NCI-H524 (cell line): ENCODE results near the gene C16orf89.
A peak's percentile ranks its signal among the peaks of the same experiment; 100 is the strongest.
"Not testable (repeated sequence)": the region's sequence is repeated elsewhere in the genome, so short reads cannot be mapped to it uniquely, and the experiment has no call there.

Experiments used
- DNase-seq, 2 experiments: peaks; one replicate each; lab custom pipeline; 2025; lab: John Stamatoyannopoulos, UW

Gene C16orf89

GRCh38 chr16:5060073-5060641, 5.6 kb downstream of the C16orf89 start:
- DNase-seq, result no peak

GRCh38 chr16:5059386-5060072, 6.2 kb downstream of the C16orf89 start:
- DNase-seq, result no peak

DNA sequence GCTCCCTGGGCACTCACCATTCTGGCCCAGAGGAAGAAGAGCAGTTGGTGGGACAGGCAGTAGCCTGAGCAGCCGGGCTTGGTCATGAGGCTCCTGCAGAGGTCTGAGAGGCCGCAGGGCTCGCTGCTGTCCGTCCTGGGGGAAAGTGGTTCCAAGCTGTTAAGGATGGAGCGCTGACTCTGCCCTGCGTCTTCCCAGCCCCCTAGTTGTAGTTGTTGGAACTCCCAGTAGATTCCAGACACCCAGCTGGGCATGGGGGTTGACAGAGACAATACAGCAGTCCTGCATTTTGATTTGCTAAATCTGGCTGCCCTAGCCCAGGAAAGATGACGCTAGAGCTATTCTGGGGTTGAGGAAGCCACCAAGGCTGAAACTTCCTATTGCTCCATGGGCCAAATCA, 7.3 kb downstream of the C16orf89 start:
- DNase-seq, result peak in 1 of 2 experiments; percentile 39

- peak in 1 of 2 experiments; percentile 66 for DNase-seq
Observed at GRCh38 chr16:5056352-5056751, 9.4 kb downstream of the C16orf89 start.

GRCh38 chr16:5054876-5055865, 10.6 kb downstream of the C16orf89 start:
- no peak for DNase-seq

- no peak for DNase-seq
Observed at GRCh38 chr16:5046914-5047313, 18.8 kb downstream of the C16orf89 start.

GRCh38 chr16:5045499-5046115, 20.1 kb downstream of the C16orf89 start:
- no peak for DNase-seq

- DNase-seq, result not testable (repeated sequence)
Observed at GRCh38 chr16:5044581-5044980, 21.2 kb downstream of the C16orf89 start.

- no peak for DNase-seq
Observed at GRCh38 chr16:5044011-5044540, 21.7 kb downstream of the C16orf89 start.

DNA sequence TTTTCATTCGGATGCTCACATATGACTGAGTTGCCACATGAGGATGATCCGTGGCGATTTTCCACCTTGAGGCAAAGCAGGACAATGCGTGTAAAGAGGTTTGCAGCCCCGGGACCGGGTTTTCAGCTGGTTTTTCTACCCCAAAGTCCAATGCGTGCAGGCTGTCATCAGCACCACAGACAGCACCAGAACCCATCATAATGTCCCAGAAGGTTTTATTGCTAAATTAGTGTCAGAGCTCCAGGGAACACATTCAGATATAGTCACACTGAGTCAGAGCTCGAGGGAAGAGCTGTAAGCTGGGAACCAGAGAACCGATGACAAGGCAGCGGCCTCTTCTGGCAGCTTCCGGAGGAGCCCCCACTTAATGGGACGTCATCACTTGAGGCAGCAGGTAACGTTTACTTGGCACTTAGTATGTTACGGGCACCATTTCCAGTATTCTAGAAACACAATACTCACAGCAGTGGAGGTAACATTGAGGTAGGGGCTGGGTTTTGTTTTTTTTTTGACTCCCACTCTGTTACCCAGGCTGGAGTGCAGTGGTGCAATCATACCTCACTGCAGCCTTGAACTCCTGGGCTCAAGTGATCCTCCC, 23.1 kb downstream of the C16orf89 start:
- DNase-seq, result peak in 1 of 2 experiments; percentile 38

DNA sequence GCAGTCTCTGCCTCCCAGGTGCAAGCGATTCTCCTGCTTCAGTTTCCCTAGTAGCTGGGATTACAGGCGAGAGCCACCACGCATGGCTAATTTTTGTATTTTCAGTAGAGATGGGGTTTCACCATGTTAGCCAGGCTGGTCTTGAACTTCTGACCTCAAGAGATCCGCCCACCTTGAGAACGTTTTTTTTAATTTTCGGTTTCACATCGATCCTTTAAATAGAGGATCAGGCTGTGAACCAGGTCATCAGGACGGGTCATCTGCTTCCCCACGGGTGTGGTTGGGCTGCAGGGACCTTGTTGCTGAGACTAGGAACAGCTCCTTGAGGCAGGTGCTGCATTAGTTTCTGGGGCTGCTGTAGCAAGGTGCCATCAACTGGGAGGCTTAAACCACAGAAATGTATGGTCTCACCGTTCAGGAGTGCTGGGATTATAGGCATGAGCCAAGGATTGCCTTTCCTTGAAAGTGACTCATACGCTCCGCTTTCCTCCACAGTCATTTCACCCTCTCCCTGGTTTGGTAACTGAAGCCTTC, 24.1 kb downstream of the C16orf89 start:
- no peak for DNase-seq

DNA sequence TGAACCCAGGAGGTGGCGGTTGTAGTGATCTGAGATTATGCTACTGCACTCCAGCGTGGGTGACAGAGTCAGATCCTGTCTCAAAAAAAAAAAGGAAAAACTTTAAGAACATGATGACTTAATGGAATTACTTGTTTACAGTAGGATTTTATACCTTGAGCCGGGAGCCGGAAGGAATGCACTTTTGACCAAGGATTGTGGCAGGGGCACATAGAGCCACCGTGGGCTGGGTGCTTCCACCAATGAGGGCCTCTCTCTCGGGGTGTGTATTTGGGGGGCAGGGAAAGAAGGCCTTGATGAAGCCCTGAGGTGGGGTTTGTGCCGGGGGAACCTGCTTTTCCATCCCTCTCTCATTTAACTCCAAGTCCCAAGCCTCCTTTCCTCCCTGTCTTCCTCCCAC, 25.3 kb downstream of the C16orf89 start:
- DNase-seq, result no peak

GRCh38 chr16:5036228-5037156, 29.3 kb downstream of the C16orf89 start:
- no peak for DNase-seq

GRCh38 chr16:5035909-5036227, 29.9 kb downstream of the C16orf89 start:
- no peak for DNase-seq

DNA sequence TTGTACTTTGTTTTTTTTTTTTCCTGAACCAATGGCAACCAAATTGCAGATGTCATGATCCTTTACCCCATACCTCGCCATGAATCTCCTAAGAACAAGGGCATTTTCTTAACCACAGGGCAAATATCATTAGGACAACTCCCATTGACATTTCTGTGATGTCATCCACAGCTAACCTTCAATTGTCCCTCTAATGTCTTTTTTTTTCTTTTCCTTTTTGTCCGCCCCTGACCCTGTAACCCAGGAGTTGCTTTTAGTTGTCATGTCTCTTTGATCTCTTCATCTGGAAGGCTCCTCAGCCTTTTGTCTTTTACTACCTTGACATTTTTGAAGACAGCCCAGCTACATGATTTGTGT, 31.6 kb downstream of the C16orf89 start:
- DNase-seq, result no peak

GRCh38 chr16:5033256-5034166, 32.2 kb downstream of the C16orf89 start, which contains the start of gene NAGPA:
Gene NAGPA, minus strand, starts transcription at chr16:5033935. Its CDS starts 21 bp downstream, at chr16:5033914.
- DNase-seq, result peak; percentile 47 to 80

GRCh38 chr16:5032748-5033167, 33.0 kb downstream of the C16orf89 start:
- no peak for DNase-seq

- no peak for DNase-seq
Observed at GRCh38 chr16:5031601-5032000, 34.2 kb downstream of the C16orf89 start.

DNA sequence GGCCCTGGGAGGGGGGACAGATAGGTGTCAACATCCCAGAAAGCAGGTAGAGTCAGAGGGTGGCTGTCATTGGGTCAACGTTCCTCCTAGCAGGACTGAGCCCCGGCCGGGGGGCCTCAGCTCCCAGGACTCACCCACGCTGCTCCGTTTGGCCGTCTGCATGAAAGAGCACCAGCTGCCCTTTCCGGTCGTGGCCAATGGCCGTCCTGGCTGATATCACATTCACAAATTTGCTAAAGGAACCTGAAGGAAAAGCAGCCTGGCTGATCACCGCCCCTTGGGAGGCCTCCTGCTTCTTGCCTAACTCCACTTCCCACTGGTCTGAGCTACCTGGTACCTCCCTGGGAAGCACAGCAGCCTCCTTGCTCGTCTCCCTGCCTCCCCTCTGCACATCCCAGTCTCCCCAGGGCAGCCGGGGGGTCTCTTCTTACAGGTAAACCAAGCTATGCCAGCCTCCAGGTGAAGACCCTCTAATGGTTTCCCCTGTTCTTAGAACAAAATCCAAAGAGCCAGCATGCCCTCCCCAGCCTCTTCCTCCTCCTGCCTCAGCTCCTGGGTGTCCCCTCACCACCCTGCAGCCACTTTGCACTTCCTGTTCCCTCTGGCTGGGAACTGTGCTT, 35.4 kb downstream of the C16orf89 start:
- no peak for DNase-seq
